Activated CD8-positive, alpha-beta T cell treated with anti-CD3 and anti-CD28 coated beads for 36 hours (primary cell): ENCODE measurements around the gene JPT1. TPM values are rescaled to one million over a fixed set of nuclear protein-coding genes. Genes with fewer than 3 reads are reported as not detected.

ENCODE experiments used
- ATAC-seq: fragments of 200-7000 bp; cut with Tn5 transposase; one replicate; pipeline ENCODE4 v1.10.0; 2021; ENCODE audit warnings: mild to moderate bottlenecking, moderate library complexity
- CTCF ChIA-PET: fragments of 350-600 bp; sonication (Branson Sonifier 250); formaldehyde crosslinking; loops from one replicate; lab custom pipeline; 2021; ENCODE audit warnings: antibody characterized with exemption; lab: Charles Lee
- POLR2A ChIA-PET: fragments of 350-600 bp; sonication (Branson Sonifier 250); formaldehyde crosslinking; loops from one replicate; lab custom pipeline; 2021; ENCODE audit warnings: antibody characterized with exemption; lab: Charles Lee
- DNase-seq: peaks from one replicate; pipeline ENCODE4 v3.0.0-alpha.2; 2020
- H3K27ac Mint-ChIP-seq: one replicate; pipeline ENCODE4 v1.8.0; 2021; ENCODE audit warnings: mild to moderate bottlenecking, mixed read lengths
- H3K27me3 Mint-ChIP-seq: one replicate; pipeline ENCODE4 v1.8.0; 2021; ENCODE audit warnings: mixed read lengths
- H3K36me3 Mint-ChIP-seq: one replicate; pipeline ENCODE4 v1.8.0; 2021; ENCODE audit warnings: low read depth, mixed read lengths
- H3K4me1 Mint-ChIP-seq: one replicate; pipeline ENCODE4 v1.8.0; 2021; ENCODE audit warnings: low read depth, mixed read lengths
- H3K4me3 Mint-ChIP-seq: one replicate; pipeline ENCODE4 v1.8.0; 2021; ENCODE audit warnings: mild to moderate bottlenecking, moderate library complexity, mixed read lengths
- H3K9me3 Mint-ChIP-seq: one replicate; pipeline ENCODE4 v1.8.0; 2021; ENCODE audit warnings: mixed read lengths
- CTCF ChIP-seq: fragments of 200-600 bp; IDR thresholded peaks from one replicate; pipeline ENCODE4 v1.8.0; 2022; ENCODE audit warnings: antibody characterized with exemption, mild to moderate bottlenecking
- intact Hi-C: fragments of 100-400 bp; cut with micrococcal nuclease; formaldehyde crosslinking; loops from one replicate; pipeline ENCODE4 v1.10.0; 2022
- total RNA-seq, 2 experiments: library from RNA; stranded (reverse); gene quantifications; one replicate each; pipeline ENCODE4 v1.2.3, GENCODE V29; 2021

The JPT1 gene
- total RNA-seq, 2 experiments from 2014 or later, result 203 to 208 TPM

- no peak overlapping the region for H3K27ac Mint-ChIP-seq
- ChIA-PET CTCF (interaction anchor here (0.8 to 3.0 kb wide), 5 partner anchors 8 to 126 kb away, joined by 3 to 7 read pairs (median 3); no protein-coding TSS in a partner anchor), POLR2A (interaction anchor here (1.0 to 1.3 kb wide), 2 partner anchors 8 to 74 kb away, joined by 4 read pairs; partner anchors contain the start of gene MRPL58)
- DNase-seq (no peak), ATAC-seq (no peak)
- no peaks in the 10 kb centered on the region for H3K27me3 Mint-ChIP-seq
- H3K4me3 Mint-ChIP-seq, result peak overlapping the region; percentile 22
- H3K9me3 Mint-ChIP-seq, result no peaks in the 10 kb centered on the region
- no peak for TF ChIP-seq CTCF
- H3K4me1 Mint-ChIP-seq, result peaks cover 24% of the 10 kb centered on the region
- intact Hi-C loops, result no loop called here
- no peaks in the 10 kb centered on the region for H3K36me3 Mint-ChIP-seq
Observed at GRCh38 chr17:75086496-75087181, 67.7 kb downstream of the JPT1 start.

Other genes with a start within 250 kb of the JPT1 start
- gene USH1G, start 231.3 kb downstream of the JPT1 start, total RNA-seq, result not detected
- gene OTOP2, start 230.2 kb downstream of the JPT1 start, total RNA-seq, result not detected
- not detected for gene OTOP3, start 218.6 kb downstream of the JPT1 start, total RNA-seq
- gene HID1, start 181.8 kb downstream of the JPT1 start, total RNA-seq, result 1 to 10 TPM; 1.4 to 1.7 TPM
- gene CDR2L, start 166.9 kb downstream of the JPT1 start, total RNA-seq, result under 1 TPM; 0.59 to 0.94 TPM
- 10 to 100 TPM; 53.6 to 62.4 TPM for gene MRPL58, start 141.8 kb downstream of the JPT1 start, total RNA-seq
- gene ATP5PD, start 107.5 kb downstream of the JPT1 start, total RNA-seq, result 100 to 1,000 TPM; 177 to 183 TPM
- 10 to 100 TPM; 10.5 to 11.4 TPM for gene KCTD2, start 107.3 kb downstream of the JPT1 start, total RNA-seq
- gene SLC16A5, start 66.6 kb downstream of the JPT1 start, total RNA-seq, result 1 to 10 TPM; 2.0 to 2.8 TPM
- gene ARMC7, start 44.5 kb downstream of the JPT1 start, total RNA-seq, result 1 to 10 TPM; 5.4 TPM
- 10 to 100 TPM; 66.1 to 68.1 TPM for gene NT5C, start 22.8 kb downstream of the JPT1 start, total RNA-seq
- 100 to 1,000 TPM; 506 to 525 TPM for gene SUMO2, start 28.4 kb upstream of the JPT1 start, total RNA-seq
- 100 to 1,000 TPM; 108 to 116 TPM for gene NUP85, start 51.2 kb upstream of the JPT1 start, total RNA-seq
- 10 to 100 TPM; 65.5 to 65.8 TPM for gene GGA3, start 107.1 kb upstream of the JPT1 start, total RNA-seq
- gene MRPS7, start 107.4 kb upstream of the JPT1 start, total RNA-seq, result 10 to 100 TPM; 76.3 to 80.0 TPM
- 10 to 100 TPM; 42.4 to 43.8 TPM for gene MIF4GD, start 116.7 kb upstream of the JPT1 start, total RNA-seq
- 10 to 100 TPM; 55.1 to 55.2 TPM for gene SLC25A19, start 134.9 kb upstream of the JPT1 start, total RNA-seq